Upper lobe of left lung (tissue), 6 donors: ENCODE results near the gene RBM20. TPM values are rescaled to one million over a fixed set of nuclear protein-coding genes. Genes with fewer than 3 reads are reported as not detected.

ENCODE experiments used
- ATAC-seq, 2 donors: fragments of 200-7000 bp; cut with Tn5 transposase; one replicate each; pipeline ENCODE4 v1.9.1; 2022; ENCODE audit warnings: mild to moderate bottlenecking in 2 of 2, moderate library complexity in 2 of 2; ENCODE audit not compliant: low FRiP score in 2 of 2
- DNase-seq, 2 donors: peaks; one replicate each; pipeline ENCODE4 v3.0.0-alpha.2; 2019 to 2020
- H3K27ac ChIP-seq, 4 donors: fragments of 200-600 bp; sonication (generic); one replicate each; pipeline ENCODE4 v1.5.1; 2016 to 2019
- H3K27me3 ChIP-seq, 4 donors: fragments of 200-600 bp; sonication (generic); one replicate each; pipeline ENCODE4 v1.5.1; 2017 to 2019
- H3K36me3 ChIP-seq, 4 donors: fragments of 200-600 bp; sonication (generic); one replicate each; pipeline ENCODE4 v1.5.1; 2016 to 2019
- H3K4me1 ChIP-seq, 4 donors: fragments of 200-600 bp; sonication (generic); one replicate each; pipeline ENCODE4 v1.5.1; 2018 to 2019
- H3K4me3 ChIP-seq, 4 donors: fragments of 200-600 bp; sonication (generic); one replicate each; pipeline ENCODE4 v1.5.1; 2017 to 2019; ENCODE audit warnings: mild to moderate bottlenecking in 2 of 4, moderate library complexity in 1 of 4
- H3K9me3 ChIP-seq, 4 donors: fragments of 200-600 bp; sonication (generic); one replicate each; pipeline ENCODE4 v1.5.1; 2018 to 2019
- CTCF ChIP-seq, 6 experiments: fragments of 450-650 bp in 4 of 6; fragments of 200-600 bp in 2 of 6; sonication (generic) in 2 of 6; IDR thresholded peaks; one replicate each; pipeline ENCODE4 v1.5.1; 2016 to 2019; ENCODE audit warnings: antibody characterized with exemption in 6 of 6
- EP300 ChIP-seq, 4 donors: sonication (generic); formaldehyde crosslinking; IDR thresholded peaks; one replicate each; pipeline ENCODE4 v1.5.1; 2017; ENCODE audit warnings: antibody characterized with exemption in 4 of 4, control low read depth in 2 of 4
- POLR2A ChIP-seq, 4 donors: fragments of 450-650 bp; IDR thresholded peaks; one replicate each; pipeline ENCODE4 v1.5.1; 2016 to 2017; ENCODE audit warnings: antibody characterized with exemption in 4 of 4, mild to moderate bottlenecking in 2 of 4
- POLR2AphosphoS5 ChIP-seq, 2 donors: sonication (generic); formaldehyde crosslinking; IDR thresholded peaks; one replicate each; pipeline ENCODE4 v1.5.1; 2017; ENCODE audit warnings: antibody characterized with exemption in 2 of 2
- WGBS, 2 donors: methylation state at CpG; one replicate each; pipeline ENCODE4 v1.1.5; 2017 to 2018; 5-methylcytosine and 5-hydroxymethylcytosine counted together
- total RNA-seq, 6 donors: library from RNA; depleted of rRNA in 4 of 6; stranded (reverse); fragments of >200 nt in 4 of 6; gene quantifications; one replicate each; pipeline versions ENCODE4 v1.1.0 to v1.2.1, GENCODE V29; 2016 to 2021
- donor health status: DM: no; HTN: no; CAD: no; lungs with moderate emphysema.
- donor health status: DM: no; HTN: yes; CAD: no; lungs with severe emphysema.

The RBM20 gene
- total RNA-seq, 6 donors from 2014 or later: 0.11 to 7.5 (median 1.5) TPM

DNA sequence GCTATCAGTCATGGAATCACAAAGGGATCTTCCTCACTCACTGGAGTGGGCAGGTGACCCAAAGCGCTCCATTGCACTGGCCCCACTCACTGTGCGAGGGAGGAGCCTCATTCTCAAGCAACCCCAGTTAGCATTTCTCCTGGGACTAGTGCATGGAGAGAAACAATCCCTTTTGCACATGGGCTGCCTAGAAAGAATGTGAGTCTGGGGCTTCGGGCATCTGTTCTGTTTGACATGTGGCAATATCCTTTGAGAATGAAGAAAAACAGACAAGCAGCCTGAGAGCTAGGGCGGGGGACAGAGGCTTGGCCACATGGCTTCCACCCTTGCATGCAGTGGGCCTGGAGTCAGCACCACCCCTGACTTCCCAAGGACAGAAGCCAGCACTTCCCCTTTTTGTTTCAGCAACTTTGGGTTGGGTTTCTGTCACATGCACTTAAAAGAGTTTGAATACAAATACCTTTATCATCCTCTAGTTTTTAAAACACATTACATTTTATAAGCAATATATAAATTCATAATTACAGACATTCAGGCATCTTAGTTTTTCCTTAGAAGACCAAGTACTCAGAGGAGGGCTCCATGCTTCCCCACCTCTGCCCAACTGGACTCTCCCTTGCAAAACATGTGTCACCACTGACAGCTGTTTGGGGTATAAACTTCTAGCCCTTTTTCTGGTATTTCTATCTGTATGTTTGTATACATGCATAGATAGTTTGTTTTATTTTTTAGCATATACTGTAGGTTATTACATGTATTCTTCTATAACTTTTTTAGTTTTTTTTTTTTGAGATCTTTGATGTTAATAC is 73.8 kb downstream of the RBM20 start:
- ATAC-seq (peak; percentile 66 to 79), DNase-seq (peak in 1 of 2 donors; percentile 63)
- no peaks in the 10 kb centered on the region for H3K4me1 ChIP-seq
- TF ChIP-seq POLR2AphosphoS5 (IDR thresholded peaks at IDR 0.05): no peak
- no peak for TF ChIP-seq EP300 (IDR thresholded peaks at IDR 0.05)
- no peaks in the 10 kb centered on the region for H3K36me3 ChIP-seq
- no peak overlapping the region for H3K4me3 ChIP-seq
- H3K27me3 ChIP-seq: no peaks in the 10 kb centered on the region
- no peak overlapping the region for H3K27ac ChIP-seq
- WGBS, 2 donors: 56 to 76% methylated on average over 4 of the region's 4 CpGs
- H3K9me3 ChIP-seq: no peaks in the 10 kb centered on the region

DNA sequence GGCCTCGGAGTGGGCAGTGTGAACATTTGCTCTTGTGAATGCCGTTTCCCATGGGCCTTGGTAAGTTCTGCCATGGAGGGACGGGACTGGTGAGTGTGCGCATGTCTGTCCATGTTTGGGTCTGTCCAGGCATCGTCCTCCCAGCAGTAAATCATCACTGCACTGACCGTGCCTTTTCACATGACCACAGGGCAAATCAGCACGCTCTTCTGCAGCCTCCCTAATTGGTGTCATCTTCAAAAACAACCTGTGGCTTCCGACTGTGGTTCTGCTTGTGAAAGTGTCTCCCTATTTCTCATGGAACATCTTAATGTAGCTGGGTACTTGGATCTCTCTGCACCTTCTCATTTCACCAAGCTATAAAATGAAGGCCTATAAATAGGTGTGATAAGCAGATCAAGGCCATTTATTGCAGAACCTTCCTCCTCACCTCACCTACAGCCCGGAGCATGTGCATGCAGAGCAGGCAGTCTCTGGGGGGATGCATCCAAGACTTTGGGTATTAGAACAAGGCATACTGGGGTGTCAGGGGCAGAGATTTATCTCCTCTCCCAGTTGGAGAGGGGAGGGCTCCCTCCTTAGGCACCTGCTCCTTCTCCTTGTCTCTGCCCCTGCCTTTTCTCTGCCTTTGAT is 77.4 kb downstream of the RBM20 start:
- TF ChIP-seq CTCF (IDR thresholded peaks at IDR 0.05): no peak
- no peak for TF ChIP-seq POLR2AphosphoS5 (IDR thresholded peaks at IDR 0.05)
- TF ChIP-seq POLR2A (IDR thresholded peaks at IDR 0.05): no peak
- no peak for TF ChIP-seq EP300 (IDR thresholded peaks at IDR 0.05)
- H3K27ac ChIP-seq: no peak overlapping the region
- H3K4me3 ChIP-seq: no peak overlapping the region
- no peaks in the 10 kb centered on the region for H3K27me3 ChIP-seq
- no peaks in the 10 kb centered on the region for H3K36me3 ChIP-seq
- H3K4me1 ChIP-seq: no peaks in the 10 kb centered on the region
- no peak for ATAC-seq
- no peaks in the 10 kb centered on the region for H3K9me3 ChIP-seq
- WGBS, 2 donors: 90 to 97% methylated on average over 9 of the region's 9 CpGs
- DNase-seq: no peak

GRCh38 chr10:110723224-110723891 is 79.2 kb downstream of the RBM20 start:
- no peaks in the 10 kb centered on the region for H3K4me1 ChIP-seq
- H3K27ac ChIP-seq: no peak overlapping the region
- ATAC-seq: no peak
- H3K27me3 ChIP-seq: no peaks in the 10 kb centered on the region
- no peak for TF ChIP-seq POLR2A (IDR thresholded peaks at IDR 0.05)
- TF ChIP-seq POLR2AphosphoS5 (IDR thresholded peaks at IDR 0.05): no peak
- no peak for TF ChIP-seq CTCF (IDR thresholded peaks at IDR 0.05)
- no peak for TF ChIP-seq EP300 (IDR thresholded peaks at IDR 0.05)
- no peak overlapping the region for H3K4me3 ChIP-seq
- no peaks in the 10 kb centered on the region for H3K36me3 ChIP-seq
- DNase-seq: no peak
- WGBS, 2 donors: 75 to 76% methylated on average over 4 of the region's 4 CpGs
- H3K9me3 ChIP-seq: no peaks in the 10 kb centered on the region

- H3K27ac ChIP-seq: no peak overlapping the region
- TF ChIP-seq CTCF (IDR thresholded peaks at IDR 0.05) (no peak), EP300 (IDR thresholded peaks at IDR 0.05) (no peak), POLR2A (IDR thresholded peaks at IDR 0.05) (no peak), POLR2AphosphoS5 (IDR thresholded peaks at IDR 0.05) (no peak)
- H3K9me3 ChIP-seq: no peaks in the 10 kb centered on the region
- no peaks in the 10 kb centered on the region for H3K4me1 ChIP-seq
- no peak overlapping the region for H3K4me3 ChIP-seq
- DNase-seq (no peak), ATAC-seq (no peak)
- no peaks in the 10 kb centered on the region for H3K27me3 ChIP-seq
- no peaks in the 10 kb centered on the region for H3K36me3 ChIP-seq
- WGBS, 2 donors: 52 to 57% methylated on average over 6 to 7 of the region's 7 CpGs
Observed at GRCh38 chr10:110724116-110724921, 80.2 kb downstream of the RBM20 start.

GRCh38 chr10:110724937-110725336 is 80.8 kb downstream of the RBM20 start:
- WGBS, 2 donors: 83 to 87% methylated on average over 4 of the region's 4 CpGs
- no peak for ATAC-seq
- TF ChIP-seq EP300 (IDR thresholded peaks at IDR 0.05) (no peak), POLR2AphosphoS5 (IDR thresholded peaks at IDR 0.05) (no peak), CTCF (IDR thresholded peaks at IDR 0.05) (no peak), POLR2A (IDR thresholded peaks at IDR 0.05) (no peak)

More at GRCh38 chr10:110724937-110725336, 80.8 kb downstream of the RBM20 start:
- no peaks in the 10 kb centered on the region for H3K4me1 ChIP-seq
- H3K4me3 ChIP-seq: no peak overlapping the region
- no peak for DNase-seq
- no peaks in the 10 kb centered on the region for H3K27me3 ChIP-seq
- H3K36me3 ChIP-seq: no peaks in the 10 kb centered on the region
- H3K27ac ChIP-seq: no peak overlapping the region
- H3K9me3 ChIP-seq: no peaks in the 10 kb centered on the region
